T-helper 17 cell (primary cell): ENCODE measurements around the gene P4HTM. TPM values are rescaled to one million over a fixed set of nuclear protein-coding genes. Genes with fewer than 3 reads are reported as not detected.

ENCODE experiments used
- ATAC-seq: fragments of 150-1000 bp; cut with Tn5 transposase; 2 replicates; pipeline ENCODE4 v1.10.0; 2021; ENCODE audit warnings: mild to moderate bottlenecking, moderate library complexity
- DNase-seq, 3 donors: peaks; one replicate each; pipeline versions ENCODE4 v3.0.0 to v3.0.0-alpha.2; 2020 to 2021
- H3K9me3 ChIP-seq: one replicate; pipeline ENCODE4 v1.7.0; 2013; ENCODE audit warnings: low read length, mild to moderate bottlenecking; ENCODE audit not compliant: control insufficient read depth, poor library complexity, severe bottlenecking
- H3K27ac Mint-ChIP-seq: one replicate; pipeline ENCODE4 v1.8.0; 2022; ENCODE audit warnings: mild to moderate bottlenecking, moderate library complexity, mixed read lengths
- H3K27me3 Mint-ChIP-seq: one replicate; pipeline ENCODE4 v1.8.0; 2022; ENCODE audit warnings: mixed read lengths
- H3K36me3 Mint-ChIP-seq: one replicate; pipeline ENCODE4 v1.8.0; 2022; ENCODE audit warnings: low read depth, mixed read lengths
- H3K4me1 Mint-ChIP-seq: one replicate; pipeline ENCODE4 v1.8.0; 2022; ENCODE audit warnings: mild to moderate bottlenecking, mixed read lengths
- H3K4me3 Mint-ChIP-seq: one replicate; pipeline ENCODE4 v1.8.0; 2022; ENCODE audit warnings: mild to moderate bottlenecking, moderate library complexity, mixed read lengths
- total RNA-seq, 4 donors: library from RNA in 2 of 4; stranded (reverse) in 2 of 4; gene quantifications; one replicate each; pipeline ENCODE4 v1.2.3 and lab custom pipeline; 2022 to 2026

The P4HTM gene
- total RNA-seq, 2 donors from 2014 or later, result 37.8 to 43.2 TPM

- ATAC-seq, result no peak
- H3K9me3 ChIP-seq, result no peaks in the 10 kb centered on the region
- H3K4me1 Mint-ChIP-seq, result peaks cover 32% of the 10 kb centered on the region
- H3K4me3 Mint-ChIP-seq, result no peak overlapping the region
- DNase-seq, result no peak
- no peaks in the 10 kb centered on the region for H3K27me3 Mint-ChIP-seq
- H3K36me3 Mint-ChIP-seq, result peaks cover 5% of the 10 kb centered on the region
- peak overlapping the region; percentile 99 for H3K27ac Mint-ChIP-seq
Observed at GRCh38 chr3:49026536-49026935, 36.5 kb downstream of the P4HTM start.

GRCh38 chr3:49027634-49028033 lies 37.6 kb downstream of the P4HTM start:
- peaks cover 9% of the 10 kb centered on the region for H3K36me3 Mint-ChIP-seq
- H3K27ac Mint-ChIP-seq, result peak overlapping the region; percentile 99
- H3K4me1 Mint-ChIP-seq, result peaks cover 30% of the 10 kb centered on the region
- DNase-seq (no peak), ATAC-seq (no peak)
- no peaks in the 10 kb centered on the region for H3K27me3 Mint-ChIP-seq
- no peak overlapping the region for H3K4me3 Mint-ChIP-seq
- no peaks in the 10 kb centered on the region for H3K9me3 ChIP-seq

GRCh38 chr3:49028298-49028672 lies 38.2 kb downstream of the P4HTM start:
- DNase-seq (no peak), ATAC-seq (no peak)
- peaks cover 9% of the 10 kb centered on the region for H3K36me3 Mint-ChIP-seq
- H3K9me3 ChIP-seq, result no peaks in the 10 kb centered on the region
- no peaks in the 10 kb centered on the region for H3K27me3 Mint-ChIP-seq
- H3K4me1 Mint-ChIP-seq, result peaks cover 26% of the 10 kb centered on the region
- peak overlapping the region; percentile 99 for H3K27ac Mint-ChIP-seq
- peak overlapping the region; percentile 97 for H3K4me3 Mint-ChIP-seq

- DNase-seq, result peak; percentile 87 to 88 (median 88)
- Mint-ChIP-seq H3K4me3 (peak within 1 kb of the TSS; percentile 97), H3K4me1 (peaks cover 26% of the 10 kb centered on the region), H3K27me3 (no peaks in the 10 kb centered on the region), H3K27ac (peak within 1 kb of the TSS; percentile 99), H3K36me3 (peaks cover 9% of the 10 kb centered on the region)
- H3K9me3 ChIP-seq, result no peaks in the 10 kb centered on the region
- peak; percentile 95 for ATAC-seq
Observed at GRCh38 chr3:49028673-49029562, 38.9 kb downstream of the P4HTM start, which contains the start of gene IMPDH2. Gene IMPDH2, minus strand, starts transcription at chr3:49029398. Its CDS starts 48 bp downstream, at chr3:49029350.

GRCh38 chr3:49029563-49029884 lies 39.5 kb downstream of the P4HTM start:
- ATAC-seq (peak; percentile 1), DNase-seq (no peak)
- Mint-ChIP-seq H3K27me3 (no peaks in the 10 kb centered on the region), H3K4me3 (peak overlapping the region; percentile 97), H3K36me3 (peaks cover 9% of the 10 kb centered on the region), H3K4me1 (peaks cover 26% of the 10 kb centered on the region), H3K27ac (peak overlapping the region; percentile 99)
- H3K9me3 ChIP-seq, result no peaks in the 10 kb centered on the region

GRCh38 chr3:49030321-49030720 lies 40.3 kb downstream of the P4HTM start:
- Mint-ChIP-seq H3K4me3 (no peak overlapping the region), H3K27ac (peak overlapping the region; percentile 99), H3K36me3 (peaks cover 9% of the 10 kb centered on the region), H3K4me1 (peaks cover 26% of the 10 kb centered on the region), H3K27me3 (no peaks in the 10 kb centered on the region)
- no peak for ATAC-seq
- H3K9me3 ChIP-seq, result no peaks in the 10 kb centered on the region
- DNase-seq, result no peak

- Mint-ChIP-seq H3K4me3 (no peak overlapping the region), H3K27ac (no peak overlapping the region), H3K27me3 (no peaks in the 10 kb centered on the region), H3K36me3 (peaks cover 11% of the 10 kb centered on the region), H3K4me1 (peaks cover 19% of the 10 kb centered on the region)
- ATAC-seq (no peak), DNase-seq (no peak)
- H3K9me3 ChIP-seq, result no peaks in the 10 kb centered on the region
Observed at GRCh38 chr3:49032646-49033304, 42.7 kb downstream of the P4HTM start.

- H3K36me3 Mint-ChIP-seq, result peaks cover 9% of the 10 kb centered on the region
- H3K27ac Mint-ChIP-seq, result peak overlapping the region; percentile 19
- no peak for DNase-seq
Observed at GRCh38 chr3:49034650-49035049, 44.6 kb downstream of the P4HTM start.

GRCh38 chr3:49035281-49035680 lies 45.2 kb downstream of the P4HTM start:
- H3K36me3 Mint-ChIP-seq, result peaks cover 9% of the 10 kb centered on the region
- H3K9me3 ChIP-seq, result no peaks in the 10 kb centered on the region
- DNase-seq (no peak), ATAC-seq (no peak)
- no peak overlapping the region for H3K4me3 Mint-ChIP-seq
- H3K27ac Mint-ChIP-seq, result peak overlapping the region; percentile 19
- H3K4me1 Mint-ChIP-seq, result peaks cover 4% of the 10 kb centered on the region
- no peaks in the 10 kb centered on the region for H3K27me3 Mint-ChIP-seq

More at GRCh38 chr3:49034650-49035049, 44.6 kb downstream of the P4HTM start:
- no peaks in the 10 kb centered on the region for H3K9me3 ChIP-seq
- H3K4me3 Mint-ChIP-seq, result no peak overlapping the region
- H3K27me3 Mint-ChIP-seq, result no peaks in the 10 kb centered on the region
- ATAC-seq, result no peak
- peaks cover 5% of the 10 kb centered on the region for H3K4me1 Mint-ChIP-seq

- H3K4me1 Mint-ChIP-seq, result peaks cover 18% of the 10 kb centered on the region
- ATAC-seq, result no peak
- H3K4me3 Mint-ChIP-seq, result no peak overlapping the region
- H3K27me3 Mint-ChIP-seq, result no peaks in the 10 kb centered on the region
- H3K9me3 ChIP-seq, result no peaks in the 10 kb centered on the region
- H3K27ac Mint-ChIP-seq, result no peak overlapping the region
- peaks cover 4% of the 10 kb centered on the region for H3K36me3 Mint-ChIP-seq
- DNase-seq, result no peak
Observed at GRCh38 chr3:49053543-49053942, 63.5 kb downstream of the P4HTM start.

- no peaks in the 10 kb centered on the region for H3K27me3 Mint-ChIP-seq
- DNase-seq (no peak), ATAC-seq (no peak)
- no peak overlapping the region for H3K27ac Mint-ChIP-seq
- H3K4me1 Mint-ChIP-seq, result peaks cover 18% of the 10 kb centered on the region
- H3K4me3 Mint-ChIP-seq, result no peak overlapping the region
- peaks cover 4% of the 10 kb centered on the region for H3K36me3 Mint-ChIP-seq
- no peaks in the 10 kb centered on the region for H3K9me3 ChIP-seq
Observed at GRCh38 chr3:49054344-49054862, 64.4 kb downstream of the P4HTM start.
